GM21529 (cell line): Measurements from ENCODE around the gene ZNF652.
"Not testable (repeated sequence)": the region's sequence is repeated elsewhere in the genome, so short reads cannot be mapped to it uniquely, and the experiment has no call there.

Experiments used
- ATAC-seq: cut with Tn5 transposase; IDR thresholded peaks from one replicate; pipeline ENCODE4 v1.9.1; 2021; ENCODE audit not compliant: unreplicated experiment

The ZNF652 gene

GRCh38 chr17:49269356-49269755 lies 92.7 kb downstream of the ZNF652 start:
- no peak for ATAC-seq

DNA sequence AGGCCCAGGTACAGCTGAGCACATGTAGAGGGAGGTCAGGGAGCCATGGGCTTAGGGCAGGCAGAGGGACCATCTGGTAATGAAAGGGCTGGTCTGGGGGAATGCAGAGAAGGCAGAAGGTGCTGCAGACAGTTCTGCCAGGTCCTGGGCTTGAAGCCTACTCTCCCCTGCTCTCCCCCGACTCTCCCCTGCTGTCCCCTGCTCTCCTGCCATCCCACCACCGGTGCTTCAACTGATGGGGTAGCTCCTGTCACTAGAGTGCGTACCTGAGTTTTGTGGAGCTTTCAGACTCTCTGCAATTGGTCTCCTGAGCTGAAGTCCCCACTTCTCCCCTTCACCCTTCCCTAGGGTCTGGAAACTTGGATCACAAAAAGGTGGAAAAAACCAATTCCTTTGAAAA lies 94.1 kb downstream of the ZNF652 start:
- ATAC-seq = no peak

DNA sequence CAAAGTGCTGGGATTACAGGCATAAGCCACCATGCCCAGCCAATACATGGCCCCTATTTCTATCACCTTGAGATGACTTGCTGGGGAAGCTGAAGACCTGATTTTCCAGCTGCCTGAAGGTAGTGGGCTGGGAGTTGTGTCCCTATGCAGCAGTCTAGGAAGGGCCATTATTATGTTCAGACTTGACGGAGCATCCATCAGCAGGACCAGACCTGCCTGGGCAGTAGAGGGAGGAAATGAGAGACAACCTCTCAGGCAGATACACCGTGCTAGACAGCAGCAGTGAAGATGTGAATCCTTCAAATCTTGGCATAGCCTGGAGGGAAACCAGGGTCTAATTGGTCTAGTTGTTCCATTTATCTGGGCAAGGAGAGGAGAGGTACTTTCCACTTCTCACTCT lies 95.8 kb downstream of the ZNF652 start:
- no peak for ATAC-seq

DNA sequence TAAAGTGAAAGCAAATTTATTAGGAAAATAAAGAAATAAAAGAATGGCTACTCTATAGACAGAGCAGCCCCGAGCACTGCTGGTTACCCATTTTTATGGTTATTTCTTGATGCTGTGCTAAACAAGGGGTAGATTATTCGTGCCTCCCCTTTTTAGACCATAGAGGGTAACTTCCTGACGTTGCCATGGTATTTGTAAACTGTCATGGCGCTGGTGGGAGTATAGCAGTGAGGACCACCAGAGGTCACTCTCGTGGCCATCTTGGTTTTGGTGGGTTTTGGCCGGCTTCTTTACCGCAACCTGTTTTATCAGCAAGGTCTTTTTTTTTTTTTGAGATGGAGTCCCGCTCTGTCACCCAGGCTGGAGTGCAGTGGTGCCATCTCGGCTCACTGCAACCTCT lies 100.5 kb downstream of the ZNF652 start:
- not testable (repeated sequence) for ATAC-seq

DNA sequence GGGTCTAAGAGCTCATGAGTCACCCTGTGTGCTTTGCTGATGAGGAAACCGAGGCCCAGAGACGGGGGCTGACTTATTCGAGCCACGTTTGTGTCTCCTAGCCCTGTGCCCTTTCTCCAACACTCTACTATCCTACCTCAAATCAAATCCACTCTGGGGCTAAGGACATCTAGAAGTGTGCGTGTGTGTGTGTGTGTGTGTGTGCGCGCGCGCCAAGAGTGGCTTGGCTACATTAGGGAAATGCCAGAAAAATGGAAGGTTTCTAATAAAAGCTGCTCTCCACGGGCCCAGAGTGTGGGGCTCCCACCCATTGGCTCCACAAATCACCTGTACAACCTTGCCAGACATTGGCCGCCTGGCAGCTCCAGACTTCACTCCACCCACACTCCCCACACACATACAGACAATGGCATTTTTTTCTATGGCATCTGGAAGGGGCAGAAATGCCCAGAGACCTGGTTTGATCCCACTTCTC lies 101.2 kb downstream of the ZNF652 start:
- no peak for ATAC-seq

DNA sequence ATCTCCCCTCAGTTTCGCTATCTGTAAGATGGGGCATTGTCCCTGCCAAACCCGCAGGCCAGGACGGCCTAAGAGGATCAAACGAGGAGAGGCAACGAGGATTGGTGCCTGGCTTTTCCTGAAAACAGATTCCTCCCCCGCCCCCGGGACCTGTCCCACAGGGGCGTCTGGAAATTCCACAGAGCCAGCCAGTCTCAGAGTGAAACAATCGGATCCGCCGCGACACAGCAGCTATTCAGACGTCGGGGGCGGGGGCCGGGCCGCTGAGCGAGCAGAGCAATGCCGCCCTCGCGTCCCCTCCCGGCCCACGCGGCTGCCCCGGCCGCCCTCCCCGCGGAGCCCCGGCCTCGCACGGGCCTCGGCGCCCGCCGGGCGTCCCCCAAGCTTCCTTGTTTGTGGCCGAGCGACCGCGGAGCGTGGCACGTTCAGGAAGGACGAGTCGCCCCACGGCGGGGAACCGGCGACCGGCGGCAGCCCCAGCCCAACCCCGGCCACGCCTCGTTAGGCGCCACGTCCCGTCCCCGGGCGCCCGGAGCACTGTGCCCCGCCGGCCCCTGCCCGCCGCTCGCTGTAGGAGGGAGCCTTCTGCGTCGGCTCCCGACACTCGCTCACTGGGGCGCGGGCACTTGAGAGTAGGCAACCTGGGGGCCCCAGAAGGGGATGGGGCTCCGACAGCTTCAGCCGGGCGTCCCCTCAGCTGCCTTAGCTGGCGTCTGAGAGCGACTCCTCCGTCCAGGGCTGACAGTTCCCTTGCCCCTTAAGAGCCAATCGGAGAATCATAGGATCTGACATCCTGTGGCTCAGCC lies 101.8 kb downstream of the ZNF652 start:
- no peak for ATAC-seq

- no peak for ATAC-seq
These were observed 102.4 kb downstream of the ZNF652 start for GRCh38 chr17:49259663-49260010.

GRCh38 chr17:49258394-49258793 lies 103.7 kb downstream of the ZNF652 start:
- no peak for ATAC-seq

DNA sequence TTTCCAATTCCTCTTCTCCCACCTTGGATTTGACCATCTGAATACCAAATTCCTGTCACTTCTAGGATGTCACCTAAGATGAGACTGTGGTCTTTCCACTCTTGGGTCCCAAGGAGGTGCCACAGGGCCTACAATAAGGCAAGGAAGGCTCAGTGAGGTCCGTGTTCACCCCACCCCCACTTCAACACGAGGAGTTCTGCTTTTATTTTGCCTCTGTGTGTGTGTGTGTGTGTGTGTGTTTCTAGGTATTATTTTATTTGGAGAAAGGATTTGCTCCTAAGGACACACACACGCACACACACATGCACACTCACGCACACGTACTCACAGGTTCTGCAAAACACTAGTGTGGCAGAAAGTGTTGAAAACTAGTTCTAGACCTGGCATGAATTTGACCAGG lies 106.9 kb downstream of the ZNF652 start:
- ATAC-seq = no peak

- no peak for ATAC-seq
These were observed 108.0 kb downstream of the ZNF652 start for GRCh38 chr17:49254066-49254465.

DNA sequence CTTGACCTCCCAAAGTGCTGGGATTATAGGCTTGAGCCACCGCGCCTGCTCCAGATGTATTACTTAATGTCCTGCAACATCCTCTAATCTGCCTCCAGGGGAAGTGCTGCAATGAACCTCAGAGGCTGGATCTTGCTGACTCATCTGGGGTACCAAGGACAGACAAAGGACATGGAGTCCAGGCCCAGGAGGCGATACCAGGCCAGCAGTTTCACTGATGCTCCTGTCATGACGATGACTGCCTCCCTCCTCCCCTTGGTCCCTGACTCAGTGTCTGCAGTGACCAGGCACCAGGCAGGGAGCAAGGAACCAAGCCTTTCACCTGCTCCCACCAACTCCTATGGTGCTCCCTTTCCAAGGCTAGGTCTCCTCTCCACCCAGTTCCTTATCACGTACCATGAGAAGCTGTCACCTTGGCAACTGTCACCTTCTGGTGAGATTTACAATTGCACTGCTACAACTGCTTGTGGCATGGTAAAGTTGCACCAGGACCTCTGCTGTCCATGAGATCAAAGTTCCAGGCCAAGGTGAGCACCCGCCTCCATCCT lies 109.8 kb downstream of the ZNF652 start:
- no peak for ATAC-seq

DNA sequence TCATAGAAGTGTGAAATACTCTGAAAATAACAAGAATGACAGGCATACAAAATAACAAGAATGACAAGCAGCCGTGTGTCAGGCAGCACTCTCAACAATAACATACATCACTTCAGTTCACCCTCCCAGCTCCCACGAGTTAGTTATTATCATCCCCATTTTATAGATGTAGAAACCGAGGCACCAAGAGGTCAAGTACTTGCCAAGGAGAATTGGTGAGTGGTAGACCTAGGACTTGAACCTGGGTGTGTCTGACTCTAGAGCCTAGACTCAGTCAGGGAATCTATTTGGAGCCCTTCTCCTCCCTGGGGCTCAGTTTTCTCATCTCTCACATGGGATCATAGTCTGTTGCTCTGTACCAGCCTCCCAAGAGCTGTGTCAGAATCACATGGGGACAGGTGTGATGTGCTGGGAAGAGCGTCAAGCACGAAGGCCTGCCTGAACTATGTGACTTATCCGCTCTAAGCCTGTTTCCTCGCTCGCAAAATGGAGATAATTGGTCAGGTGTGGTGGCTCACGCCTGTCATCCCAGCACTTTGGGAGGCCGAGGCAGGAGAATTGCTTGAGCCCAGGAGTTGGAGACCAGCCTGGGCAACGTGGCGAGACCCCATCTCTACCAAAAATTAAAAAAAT lies 112.0 kb downstream of the ZNF652 start:
- no peak for ATAC-seq

- ATAC-seq = no peak
These were observed 112.7 kb downstream of the ZNF652 start for GRCh38 chr17:49249292-49249794.

DNA sequence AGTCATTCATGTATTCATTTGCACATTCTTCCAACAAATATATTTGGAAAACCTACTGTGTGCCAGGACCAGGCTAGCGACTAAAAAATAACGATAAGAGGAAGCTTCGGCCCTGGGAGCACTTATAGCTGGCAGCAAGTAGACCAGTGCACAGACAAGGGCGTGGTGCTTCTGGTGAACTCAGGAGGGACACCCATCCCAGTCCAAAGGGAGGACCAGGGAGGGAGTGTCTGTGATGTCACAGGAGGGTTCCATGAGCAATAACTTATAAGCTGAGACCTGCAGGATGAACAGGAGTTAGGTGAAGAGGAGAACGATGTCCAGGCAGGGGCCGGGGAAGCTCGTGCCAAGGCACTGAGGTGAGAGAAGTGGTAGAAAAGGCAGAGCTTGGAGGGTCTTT lies 114.1 kb downstream of the ZNF652 start:
- no peak for ATAC-seq

GRCh38 chr17:49244839-49245238 lies 117.2 kb downstream of the ZNF652 start:
- no peak for ATAC-seq
